Endodermal cell (in vitro differentiated cells): ENCODE data around the gene AFAP1L2. TPM values are rescaled to one million over a fixed set of nuclear protein-coding genes. Genes with fewer than 3 reads are reported as not detected.

Experiments
- DNase-seq: peaks from one replicate; pipeline ENCODE4 v3.0.0-alpha.2; 2017
- H3K27ac ChIP-seq: 2 replicates; pipeline ENCODE4 v1.5.1; 2013; ENCODE audit warnings: mild to moderate bottlenecking, low read depth, low read length, moderate library complexity
- H3K27me3 ChIP-seq: 2 replicates; pipeline ENCODE4 v1.6.1; 2013; ENCODE audit warnings: mild to moderate bottlenecking, low read length, moderate library complexity; ENCODE audit not compliant: insufficient read depth, control insufficient read depth, poor library complexity, severe bottlenecking
- H3K36me3 ChIP-seq: 2 replicates; pipeline ENCODE4 v1.7.0; 2013; ENCODE audit warnings: mild to moderate bottlenecking, low read length, moderate library complexity; ENCODE audit not compliant: control insufficient read depth, insufficient read depth
- H3K4me1 ChIP-seq: one replicate; pipeline ENCODE4 v1.7.0; 2013; ENCODE audit warnings: low read length; ENCODE audit not compliant: control insufficient read depth, insufficient read depth
- H3K4me3 ChIP-seq: 2 replicates; pipeline ENCODE4 v1.5.1; 2013; ENCODE audit warnings: mild to moderate bottlenecking, low read length, moderate library complexity
- H3K9ac ChIP-seq: 2 replicates; pipeline ENCODE4 v1.6.1; 2013; ENCODE audit warnings: mild to moderate bottlenecking, low read length, moderate library complexity; ENCODE audit not compliant: poor library complexity, severe bottlenecking; ENCODE audit errors: extremely low read depth
- H3K9me3 ChIP-seq: 2 replicates; pipeline ENCODE4 v1.6.1; 2013; ENCODE audit warnings: mild to moderate bottlenecking, low read length, moderate library complexity; ENCODE audit not compliant: control insufficient read depth
- H3K27ac Mint-ChIP-seq: 2 replicates; pipeline ENCODE4 v1.8.0; 2020; ENCODE audit warnings: mixed read lengths
- H3K27me3 Mint-ChIP-seq: 2 replicates; pipeline ENCODE4 v1.8.0; 2021; ENCODE audit warnings: mild to moderate bottlenecking, mixed read lengths; ENCODE audit not compliant: insufficient read depth
- H3K36me3 Mint-ChIP-seq: 2 replicates; pipeline ENCODE4 v1.8.0; 2020; ENCODE audit warnings: low read depth, mixed read lengths
- H3K4me1 Mint-ChIP-seq: 2 replicates; pipeline ENCODE4 v1.8.0; 2020; ENCODE audit warnings: mixed read lengths
- H3K4me3 Mint-ChIP-seq: 2 replicates; pipeline ENCODE4 v1.8.0; 2020; ENCODE audit warnings: mild to moderate bottlenecking, moderate library complexity, mixed read lengths
- H3K9me3 Mint-ChIP-seq: 2 replicates; pipeline ENCODE4 v1.8.0; 2020; ENCODE audit warnings: mild to moderate bottlenecking, mixed read lengths
- WGBS, 2 experiments: methylation state at CpG; one replicate each; pipeline versions ENCODE4 v1.1.5 to v1.1.7; 2013; ENCODE audit warnings: missing lambda C conversion rate in 2 of 2, mixed read lengths in 1 of 2; ENCODE audit not compliant: insufficient coverage in 1 of 2, insufficient read length in 1 of 2; 5-methylcytosine and 5-hydroxymethylcytosine counted together
- total RNA-seq, 2 donors: library from RNA; stranded (reverse); fragmentation: NEBNext Ultra II Directional in 1 of 2; extraction: Animal tissue kit (Norgen Biotek cat#: 25700) in 1 of 2; gene quantifications; 2 replicates in 1 of 2; 3 replicates in 1 of 2; pipeline ENCODE4 v1.2.1, GENCODE V29; 2021
- TF ChIP-seq, protein P1 (sequence below): fragments of 200-600 bp; sonication (generic); conservative IDR thresholded peaks from 2 replicates; pipeline ENCODE4 v1.5.0; 2021; ENCODE audit warnings: antibody characterized with exemption, mild to moderate bottlenecking

AFAP1L2 gene
- total RNA-seq, 2 donors from 2014 or later = 1.5 to 2.2 TPM

DNA sequence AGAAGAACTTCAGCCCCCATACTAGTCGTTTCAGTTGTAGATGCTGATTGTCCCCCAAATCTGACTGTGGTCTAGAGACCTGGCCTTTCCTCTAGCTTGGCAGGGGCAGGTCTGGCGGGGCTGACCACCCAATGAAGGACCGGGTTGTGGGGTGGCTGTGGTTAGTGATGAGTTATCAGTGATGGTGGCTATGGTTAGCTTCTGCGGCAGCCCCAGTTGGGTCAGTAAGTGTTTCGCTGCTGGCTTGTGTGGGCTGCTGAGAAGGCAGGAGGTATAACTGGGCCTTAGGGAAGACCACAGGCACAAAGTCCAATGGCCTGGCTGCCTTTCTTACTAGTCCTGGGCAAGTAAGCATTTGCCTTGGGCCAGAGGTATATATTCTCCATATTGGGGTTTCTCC is 143.9 kb downstream of the AFAP1L2 start:
- Histone ChIP-seq H3K9me3 (no peaks in the 10 kb centered on the region), H3K9ac (no peak overlapping the region), H3K4me3 (no peak overlapping the region), H3K27me3 (no peaks in the 10 kb centered on the region), H3K27ac (no peak overlapping the region), H3K4me1 (no peaks in the 10 kb centered on the region), H3K36me3 (no peaks in the 10 kb centered on the region)
- Mint-ChIP-seq H3K27me3 (no peaks in the 10 kb centered on the region), H3K9me3 (no peaks in the 10 kb centered on the region), H3K27ac (no peak overlapping the region), H3K4me3 (no peak overlapping the region), H3K36me3 (no peaks in the 10 kb centered on the region), H3K4me1 (peaks cover 16% of the 10 kb centered on the region)
- TF ChIP-seq, protein P1, sequence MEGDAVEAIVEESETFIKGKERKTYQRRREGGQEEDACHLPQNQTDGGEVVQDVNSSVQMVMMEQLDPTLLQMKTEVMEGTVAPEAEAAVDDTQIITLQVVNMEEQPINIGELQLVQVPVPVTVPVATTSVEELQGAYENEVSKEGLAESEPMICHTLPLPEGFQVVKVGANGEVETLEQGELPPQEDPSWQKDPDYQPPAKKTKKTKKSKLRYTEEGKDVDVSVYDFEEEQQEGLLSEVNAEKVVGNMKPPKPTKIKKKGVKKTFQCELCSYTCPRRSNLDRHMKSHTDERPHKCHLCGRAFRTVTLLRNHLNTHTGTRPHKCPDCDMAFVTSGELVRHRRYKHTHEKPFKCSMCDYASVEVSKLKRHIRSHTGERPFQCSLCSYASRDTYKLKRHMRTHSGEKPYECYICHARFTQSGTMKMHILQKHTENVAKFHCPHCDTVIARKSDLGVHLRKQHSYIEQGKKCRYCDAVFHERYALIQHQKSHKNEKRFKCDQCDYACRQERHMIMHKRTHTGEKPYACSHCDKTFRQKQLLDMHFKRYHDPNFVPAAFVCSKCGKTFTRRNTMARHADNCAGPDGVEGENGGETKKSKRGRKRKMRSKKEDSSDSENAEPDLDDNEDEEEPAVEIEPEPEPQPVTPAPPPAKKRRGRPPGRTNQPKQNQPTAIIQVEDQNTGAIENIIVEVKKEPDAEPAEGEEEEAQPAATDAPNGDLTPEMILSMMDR = no peak
- no peak for DNase-seq
- 57 to 93% methylated on average over 1 to 5 of the region's 5 CpGs for WGBS, 2 experiments

DNA sequence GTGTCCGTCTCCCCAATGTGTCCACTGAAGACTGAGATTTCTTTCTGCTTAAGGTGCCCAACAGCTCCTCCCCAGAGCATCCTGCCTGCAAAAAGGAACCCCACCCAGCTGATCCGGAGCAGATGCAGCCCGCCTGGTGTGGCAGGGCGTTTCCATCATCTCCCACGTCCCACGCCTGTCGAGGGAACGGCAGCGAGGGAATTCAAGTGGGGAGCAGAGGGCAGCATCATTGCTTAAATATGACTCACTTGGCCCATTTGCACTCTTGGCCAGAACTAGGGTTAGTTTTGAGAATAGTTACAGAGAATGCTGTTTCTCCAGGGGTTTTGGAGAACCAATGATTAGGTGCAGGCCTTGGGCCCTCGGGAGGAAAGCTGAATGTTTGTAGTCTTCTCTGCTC is 144.5 kb downstream of the AFAP1L2 start:
- no peaks in the 10 kb centered on the region for H3K27me3 Mint-ChIP-seq
- TF ChIP-seq, protein P1 = no peak
- no peak overlapping the region for H3K4me3 Mint-ChIP-seq
- no peaks in the 10 kb centered on the region for H3K9me3 ChIP-seq
- WGBS, 2 experiments = 94 to 95% methylated on average over 8 to 10 of the region's 10 CpGs
- H3K36me3 Mint-ChIP-seq = no peaks in the 10 kb centered on the region
- H3K27me3 ChIP-seq = no peaks in the 10 kb centered on the region
- H3K4me1 Mint-ChIP-seq = peaks cover 16% of the 10 kb centered on the region
- no peaks in the 10 kb centered on the region for H3K9me3 Mint-ChIP-seq
- no peak overlapping the region for H3K27ac ChIP-seq
- H3K4me1 ChIP-seq = no peaks in the 10 kb centered on the region
- H3K27ac Mint-ChIP-seq = no peak overlapping the region
- no peak overlapping the region for H3K9ac ChIP-seq
- H3K36me3 ChIP-seq = no peaks in the 10 kb centered on the region
- DNase-seq = no peak
- H3K4me3 ChIP-seq = no peak overlapping the region

DNA sequence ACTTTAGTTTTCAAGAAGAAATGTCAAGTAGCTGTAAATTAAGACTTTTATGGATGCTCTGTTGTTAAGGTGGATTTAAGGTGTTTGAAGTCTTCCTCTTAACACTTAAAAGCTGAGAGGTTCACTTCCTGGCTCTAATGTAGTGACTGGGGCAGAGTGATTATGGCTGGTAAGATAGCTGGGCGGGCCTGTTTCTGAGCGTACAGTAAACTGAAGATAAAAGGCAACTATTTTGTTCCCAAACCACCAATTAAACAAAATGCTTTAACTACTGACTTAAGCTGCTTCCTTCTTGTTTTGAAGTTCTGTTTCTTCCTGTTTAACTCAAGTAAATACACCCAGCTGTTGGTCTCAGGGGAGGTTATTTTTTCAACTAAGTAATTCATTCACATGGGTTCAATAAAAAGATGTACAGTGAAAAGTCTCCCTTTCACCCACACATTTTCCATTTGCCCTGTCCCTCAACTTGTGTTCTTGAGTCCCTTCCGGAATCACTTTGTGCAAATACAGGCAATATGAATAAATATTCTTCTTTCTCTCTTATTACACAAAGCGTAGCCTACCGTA is 145.9 kb downstream of the AFAP1L2 start:
- TF ChIP-seq, protein P1 = no peak
- 94 to 97% methylated on average over 3 to 5 of the region's 5 CpGs for WGBS, 2 experiments
- no peak overlapping the region for H3K4me3 ChIP-seq
- Mint-ChIP-seq H3K4me3 (no peak overlapping the region), H3K27ac (no peak overlapping the region), H3K4me1 (peaks cover 16% of the 10 kb centered on the region), H3K27me3 (no peaks in the 10 kb centered on the region), H3K9me3 (peaks cover 2% of the 10 kb centered on the region), H3K36me3 (peaks cover 3% of the 10 kb centered on the region)
- H3K9me3 ChIP-seq = no peaks in the 10 kb centered on the region
- no peak overlapping the region for H3K9ac ChIP-seq
- H3K27me3 ChIP-seq = no peaks in the 10 kb centered on the region
- H3K4me1 ChIP-seq = no peaks in the 10 kb centered on the region
- no peaks in the 10 kb centered on the region for H3K36me3 ChIP-seq
- H3K27ac ChIP-seq = no peak overlapping the region
- no peak for DNase-seq
